Mesothelial cell of epicardium (in vitro differentiated cells): ENCODE measurements around the gene MALAT1. TPM values are rescaled to one million over a fixed set of nuclear protein-coding genes. Genes with fewer than 3 reads are reported as not detected.

Experiments
- DNase-seq, 2 experiments: peaks; one replicate each; pipeline ENCODE4 v3.0.0; 2021; ENCODE audit warnings: low spot score in 2 of 2; ENCODE audit not compliant: unreplicated experiment in 2 of 2
- H3K27ac Mint-ChIP-seq: 2 replicates; pipeline ENCODE4 v1.8.0; 2021; ENCODE audit warnings: mixed read lengths
- H3K27me3 Mint-ChIP-seq: 2 replicates; pipeline ENCODE4 v1.8.0; 2021; ENCODE audit warnings: low read depth, mixed read lengths
- H3K36me3 Mint-ChIP-seq: 2 replicates; pipeline ENCODE4 v1.8.0; 2021; ENCODE audit warnings: mixed read lengths
- H3K4me1 Mint-ChIP-seq: 2 replicates; pipeline ENCODE4 v1.8.0; 2021; ENCODE audit warnings: mixed read lengths
- H3K4me3 Mint-ChIP-seq: 2 replicates; pipeline ENCODE4 v1.8.0; 2021; ENCODE audit warnings: mild to moderate bottlenecking, moderate library complexity, mixed read lengths
- H3K9me3 Mint-ChIP-seq: 2 replicates; pipeline ENCODE4 v1.8.0; 2021; ENCODE audit warnings: mixed read lengths
- CTCF ChIP-seq: fragments of 200-600 bp; sonication (generic); IDR thresholded peaks from one replicate; pipeline ENCODE4 v1.5.0; 2021; ENCODE audit warnings: antibody characterized with exemption; ENCODE audit not compliant: unreplicated experiment
- total RNA-seq: library from RNA; stranded (reverse); gene quantifications from 3 replicates; pipeline ENCODE4 v1.2.1, GENCODE V29; 2021

Gene MALAT1
- total RNA-seq, 1 donor from 2014 or later: 16,172 TPM

DNA sequence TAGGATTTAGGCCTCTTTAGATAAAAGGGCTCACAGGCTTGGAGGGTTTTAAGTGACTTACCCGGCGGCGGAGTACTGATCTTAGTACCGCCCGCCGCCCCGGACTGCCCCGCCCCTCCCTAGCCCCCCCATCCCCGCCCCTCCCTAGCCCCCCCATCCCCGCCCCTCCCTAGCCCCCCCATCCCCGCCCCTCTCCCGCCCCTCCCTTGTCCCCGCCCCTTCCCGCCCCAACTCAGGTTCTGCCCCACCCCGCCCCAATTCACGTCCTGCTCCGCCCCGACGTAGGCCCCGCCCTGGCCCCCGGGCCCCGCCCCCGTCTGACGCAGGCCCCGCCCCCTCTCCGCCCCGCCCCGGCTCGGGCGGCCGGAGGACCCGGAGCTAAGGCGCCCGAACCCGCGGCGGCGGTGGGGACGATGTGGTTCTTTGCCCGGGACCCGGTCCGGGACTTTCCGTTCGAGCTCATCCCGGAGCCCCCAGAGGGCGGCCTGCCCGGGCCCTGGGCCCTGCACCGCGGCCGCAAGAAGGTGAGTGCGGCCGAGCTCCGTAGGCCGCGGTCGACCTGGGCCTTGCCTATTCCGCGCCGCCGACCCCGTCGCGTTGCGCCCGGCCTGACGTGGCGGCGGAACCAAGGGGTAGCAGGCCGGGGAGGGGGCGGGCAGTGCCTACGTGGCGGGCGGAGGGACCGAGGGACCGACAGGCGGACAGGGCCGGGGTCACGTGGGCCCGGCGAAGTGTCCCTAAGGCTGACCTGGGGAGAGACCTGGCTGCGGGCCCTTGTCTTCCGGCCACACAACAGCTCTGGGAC lies 26.1 kb downstream of the MALAT1 start, which contains the start of gene SCYL1:
SCYL1 (plus strand) TSS at position 343 of the 805 bp plus-strand sequence; CDS start at position 414, 71 bp downstream.
- Mint-ChIP-seq H3K4me1 (peaks cover 35% of the 10 kb centered on the region), H3K9me3 (no peaks in the 10 kb centered on the region), H3K27ac (peak within 1 kb of the TSS; percentile 92), H3K4me3 (peak within 1 kb of the TSS; percentile 74), H3K27me3 (no peaks in the 10 kb centered on the region), H3K36me3 (peaks cover 11% of the 10 kb centered on the region)
- TF ChIP-seq CTCF: no peak
- DNase-seq: peak; percentile 83

DNA sequence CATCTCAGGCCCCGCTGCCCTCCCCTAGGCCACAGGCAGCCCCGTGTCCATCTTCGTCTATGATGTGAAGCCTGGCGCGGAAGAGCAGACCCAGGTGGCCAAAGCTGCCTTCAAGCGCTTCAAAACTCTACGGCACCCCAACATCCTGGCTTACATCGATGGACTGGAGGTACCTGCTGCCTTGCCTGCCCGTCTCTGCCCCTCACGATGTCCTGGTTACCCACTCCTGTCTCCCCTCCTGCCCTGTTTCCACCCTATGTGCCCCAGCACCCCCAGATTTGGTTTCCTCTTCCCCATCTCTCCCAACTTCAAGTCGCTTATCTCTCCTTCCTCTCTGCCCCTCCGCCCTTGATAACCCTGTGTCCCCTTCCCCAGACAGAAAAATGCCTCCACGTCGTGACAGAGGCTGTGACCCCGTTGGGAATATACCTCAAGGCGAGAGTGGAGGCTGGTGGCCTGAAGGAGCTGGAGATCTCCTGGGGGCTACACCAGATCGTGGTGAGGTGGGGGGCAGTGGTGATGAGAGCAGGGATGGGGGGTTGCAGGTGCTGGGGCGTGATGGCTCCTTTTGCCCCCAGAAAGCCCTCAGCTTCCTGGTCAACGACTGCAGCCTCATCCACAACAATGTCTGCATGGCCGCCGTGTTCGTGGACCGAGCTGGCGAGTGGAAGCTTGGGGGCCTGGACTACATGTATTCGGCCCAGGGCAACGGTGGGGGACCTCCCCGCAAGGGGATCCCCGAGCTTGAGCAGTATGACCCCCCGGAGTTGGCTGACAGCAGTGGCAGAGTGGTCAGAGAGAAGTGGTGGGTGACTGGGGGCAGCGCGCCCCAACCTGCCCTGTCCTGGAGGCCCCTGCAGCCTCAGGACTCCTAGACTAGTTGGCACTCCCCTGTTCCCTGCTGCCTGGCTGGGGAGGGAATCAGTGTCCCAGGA lies 27.0 kb downstream of the MALAT1 start:
- H3K36me3 Mint-ChIP-seq: peaks cover 13% of the 10 kb centered on the region
- peaks cover 35% of the 10 kb centered on the region for H3K4me1 Mint-ChIP-seq
- H3K27ac Mint-ChIP-seq: peak overlapping the region; percentile 26
- H3K4me3 Mint-ChIP-seq: peak overlapping the region; percentile 74
- no peaks in the 10 kb centered on the region for H3K9me3 Mint-ChIP-seq
- no peak for TF ChIP-seq CTCF
- H3K27me3 Mint-ChIP-seq: no peaks in the 10 kb centered on the region
- DNase-seq: no peak

GRCh38 chr11:65526744-65527143 lies 27.9 kb downstream of the MALAT1 start:
- H3K27ac Mint-ChIP-seq: peak overlapping the region; percentile 30
- no peaks in the 10 kb centered on the region for H3K9me3 Mint-ChIP-seq
- no peak for TF ChIP-seq CTCF
- H3K27me3 Mint-ChIP-seq: no peaks in the 10 kb centered on the region
- DNase-seq: no peak
- peaks cover 33% of the 10 kb centered on the region for H3K4me1 Mint-ChIP-seq
- peaks cover 16% of the 10 kb centered on the region for H3K36me3 Mint-ChIP-seq
- H3K4me3 Mint-ChIP-seq: peak overlapping the region; percentile 74

DNA sequence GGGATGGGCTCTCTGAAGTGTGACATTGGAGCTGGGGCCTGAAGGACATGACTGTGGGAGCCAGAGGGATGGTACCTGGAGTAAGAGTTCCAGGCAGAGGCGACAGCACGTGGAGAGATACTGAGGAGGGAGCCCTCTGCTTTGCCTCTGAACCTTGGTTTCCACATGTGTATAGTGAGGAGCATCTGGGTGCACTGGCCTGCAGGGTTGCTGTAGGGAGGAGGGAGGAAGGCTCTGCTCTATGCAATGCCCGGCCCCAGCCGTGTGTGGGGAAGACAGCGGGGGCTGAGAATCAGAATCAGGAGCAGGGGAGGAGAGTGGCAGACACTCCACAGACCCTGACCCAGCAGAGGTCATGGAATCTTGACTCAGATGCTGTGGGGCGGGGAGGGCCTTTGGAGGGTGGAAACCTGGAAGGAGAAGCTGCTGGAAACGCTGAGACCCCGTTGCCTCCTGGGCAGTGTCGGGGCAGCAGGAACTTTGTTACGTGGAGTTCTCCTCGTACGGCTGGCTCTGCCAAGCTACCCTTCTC lies 30.0 kb downstream of the MALAT1 start:
- no peak for TF ChIP-seq CTCF
- H3K9me3 Mint-ChIP-seq: no peaks in the 10 kb centered on the region
- H3K4me1 Mint-ChIP-seq: peaks cover 13% of the 10 kb centered on the region
- H3K27ac Mint-ChIP-seq: no peak overlapping the region
- H3K27me3 Mint-ChIP-seq: no peaks in the 10 kb centered on the region
- H3K36me3 Mint-ChIP-seq: peaks cover 18% of the 10 kb centered on the region
- no peak overlapping the region for H3K4me3 Mint-ChIP-seq
- DNase-seq: no peak

- TF ChIP-seq CTCF: no peak
- no peak for DNase-seq
- Mint-ChIP-seq H3K27me3 (no peaks in the 10 kb centered on the region), H3K4me3 (no peak overlapping the region), H3K27ac (no peak overlapping the region), H3K36me3 (peaks cover 18% of the 10 kb centered on the region), H3K4me1 (peaks cover 7% of the 10 kb centered on the region), H3K9me3 (no peaks in the 10 kb centered on the region)
Measured at GRCh38 chr11:65529475-65530156, 30.8 kb downstream of the MALAT1 start.
